ENCODE data around the gene TUG1.

The TUG1 gene

DNA sequence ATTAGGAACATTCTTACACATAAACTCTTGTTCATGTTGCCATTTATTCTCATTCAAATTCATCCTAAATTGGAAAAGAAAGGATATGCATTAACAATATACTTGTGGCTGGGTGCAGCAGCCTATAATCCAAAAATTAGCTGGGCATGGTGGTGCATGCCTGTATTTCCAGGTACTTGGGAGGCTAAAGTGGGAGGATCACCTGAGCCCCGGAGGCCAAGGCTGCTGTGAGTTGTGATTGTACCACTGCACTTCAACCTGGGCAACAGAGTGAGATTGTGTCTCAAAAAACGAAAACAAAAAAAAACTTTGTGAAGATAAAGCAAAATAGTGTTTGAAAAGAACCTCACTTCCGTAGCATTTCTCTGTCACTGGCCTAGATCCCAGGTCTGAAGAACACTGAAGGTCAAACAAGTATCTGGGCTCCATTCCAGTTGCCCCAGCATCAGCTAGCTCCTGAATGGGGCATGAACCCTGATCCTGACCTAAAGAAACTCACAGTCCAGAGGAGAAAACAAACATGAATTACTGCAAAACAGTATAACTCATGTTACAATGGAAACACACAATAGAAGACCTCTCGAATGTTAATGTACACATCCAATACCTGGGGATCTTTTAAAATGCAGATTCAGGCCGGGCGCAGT, 32.2 kb downstream of the TUG1 start:
- DNase-seq (ENCODE audit: low read depth in 3 of 3), result no peak

DNA sequence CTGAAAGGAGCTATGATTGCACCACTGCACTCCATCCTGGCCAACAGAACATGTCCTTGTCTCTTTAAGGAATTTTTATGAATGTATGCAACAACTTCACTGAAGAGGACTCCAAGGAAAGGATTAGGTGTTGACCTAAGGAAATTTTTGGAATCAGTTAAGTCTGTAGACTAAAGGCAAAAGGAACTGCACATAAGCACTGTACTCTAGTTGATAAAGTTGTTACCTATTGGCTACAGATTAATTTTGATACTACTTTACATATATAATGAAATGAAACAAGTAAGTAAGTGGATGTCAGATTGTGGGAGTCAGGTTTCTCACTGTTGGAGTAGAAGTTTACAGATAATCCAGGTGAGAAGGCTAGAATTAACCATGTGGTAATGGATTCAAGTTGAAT, 36.5 kb downstream of the TUG1 start:
- DNase-seq (ENCODE audit: low read depth in 3 of 3), result no peak

DNA sequence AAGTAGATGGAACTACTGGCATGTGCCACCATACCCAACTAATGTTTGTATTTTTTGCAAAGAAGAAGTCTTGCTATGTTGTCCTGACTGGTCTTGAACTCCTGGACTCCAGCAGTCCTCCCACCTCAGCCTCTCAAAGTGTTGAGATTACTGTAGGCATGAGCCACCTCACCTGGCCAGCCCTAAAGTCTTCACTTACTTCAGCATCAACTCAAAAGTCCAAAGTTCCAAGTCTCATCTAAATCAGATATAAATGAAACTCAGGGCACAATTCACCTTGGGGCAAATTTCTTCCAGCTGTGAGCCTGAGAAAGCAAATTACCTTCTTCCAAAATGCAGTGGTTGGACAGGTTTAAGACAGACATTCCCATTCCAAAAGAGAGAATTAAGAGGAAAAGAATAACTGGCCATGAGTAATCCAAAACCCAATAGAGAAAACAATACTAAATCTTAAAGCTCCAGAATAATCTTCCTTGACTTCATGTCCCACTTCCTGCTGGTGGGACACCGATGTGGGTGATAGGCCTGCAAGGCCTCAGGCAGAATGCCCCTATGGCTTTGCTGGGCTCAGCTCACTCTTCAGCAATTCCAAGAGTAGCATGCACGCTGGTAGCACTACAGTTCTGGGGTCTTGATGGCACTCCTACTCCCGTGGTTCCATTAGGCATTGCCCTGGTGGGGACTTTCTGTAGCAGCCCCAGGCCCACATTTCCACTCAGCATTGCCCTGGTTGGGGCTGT, 50.3 kb downstream of the TUG1 start:
- DNase-seq (ENCODE audit: low read depth in 3 of 3), result no peak

DNA sequence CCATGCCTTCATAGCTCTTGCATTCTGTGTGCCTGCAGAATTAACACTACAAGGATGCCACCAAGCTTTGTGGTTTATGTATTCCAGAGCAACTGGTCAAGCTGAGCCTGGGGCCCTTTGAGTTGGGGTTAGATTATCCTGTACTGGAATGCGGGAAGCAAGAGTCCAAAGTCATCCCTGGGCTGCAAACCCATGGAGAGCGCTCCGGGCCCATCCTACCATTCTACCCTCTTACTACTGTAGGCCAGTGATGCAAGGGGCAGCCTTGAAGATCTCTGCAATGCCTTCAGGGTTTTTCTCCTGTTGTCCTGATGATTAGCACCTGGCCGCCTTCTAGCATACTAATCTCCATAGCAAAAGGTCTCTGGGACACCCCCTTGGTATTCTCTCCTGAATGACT, 51.3 kb downstream of the TUG1 start:
- DNase-seq (ENCODE audit: low read depth in 3 of 3), result no peak

DNA sequence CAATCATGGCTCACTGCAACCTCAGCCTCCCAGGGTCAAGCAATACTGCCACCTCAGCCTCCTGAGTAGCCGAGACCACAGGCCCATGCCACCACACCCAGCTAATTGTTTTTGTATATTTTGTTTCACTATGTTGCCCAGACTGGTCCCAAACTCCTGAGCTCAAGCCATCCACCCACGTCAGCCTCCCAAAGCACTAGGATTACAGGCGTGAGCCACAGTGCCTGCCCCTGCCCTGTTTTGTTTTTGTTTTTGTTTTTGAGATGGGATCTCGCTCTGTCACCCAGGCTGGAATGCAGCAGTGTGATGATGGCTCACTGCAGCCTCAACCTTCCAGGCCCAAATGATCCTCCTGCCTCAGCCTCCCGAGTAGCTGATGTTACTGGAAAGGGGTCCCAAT, 53.5 kb downstream of the TUG1 start:
- no peak for DNase-seq (ENCODE audit: low read depth in 3 of 3)

Data from stimulated activated CD4-positive, alpha-beta T cell treated with anti-CD3 and anti-CD28 coated beads, TNF-alpha, amount 100 ng/mL, for 4 hours (primary cell).